A673 (cell line): ENCODE measurements around the gene LRCH1. TPM values are rescaled to one million over a fixed set of nuclear protein-coding genes. Genes with fewer than 3 reads are reported as not detected.

Experiments used
- BruUV-seq: library from RNA; stranded (reverse); fragments of 400-500 nt; replicated peaks from 2 replicates; lab custom pipeline; 2021; lab: Mats Ljungman, UMichigan
- CTCF ChIA-PET: fragments of 300-600 bp; sonication (Branson Sonifier 250); formaldehyde crosslinking; loops from one replicate; lab custom pipeline; 2022; ENCODE audit warnings: antibody characterized with exemption; lab: Charles Lee
- POLR2A ChIA-PET: fragments of 300-600 bp; sonication (Branson Sonifier 250); formaldehyde crosslinking; loops from one replicate; lab custom pipeline; 2022; ENCODE audit warnings: antibody characterized with exemption; ENCODE audit not compliant: low non-redundant PET; lab: Charles Lee
- DNase-seq: peaks from one replicate; pipeline ENCODE4 v3.0.0-alpha.2; 2015; ENCODE audit warnings: low spot score
- H3K27ac ChIP-seq: fragments of 200-600 bp; sonication (generic); 2 replicates; pipeline ENCODE4 v1.5.1; 2016; ENCODE audit warnings: mixed run types, low read depth, mild to moderate bottlenecking, mixed read lengths, antibody characterized with exemption, low read length; ENCODE audit not compliant: poor library complexity, severe bottlenecking
- H3K27me3 ChIP-seq: fragments of 200-600 bp; sonication (generic); replicated peaks from 2 replicates; pipeline ENCODE4 v1.6.1; 2017; ENCODE audit warnings: mixed run types, low read depth, mild to moderate bottlenecking, mixed read lengths, antibody characterized with exemption, low read length; ENCODE audit not compliant: insufficient read depth, poor library complexity
- H3K36me3 ChIP-seq: fragments of 200-600 bp; sonication (generic); 2 replicates; pipeline ENCODE4 v1.6.1; 2016; ENCODE audit warnings: mixed run types, mild to moderate bottlenecking, mixed read lengths, antibody characterized with exemption, low read length; ENCODE audit not compliant: insufficient read depth, poor library complexity, severe bottlenecking
- H3K4me1 ChIP-seq: fragments of 200-600 bp; sonication (generic); 2 replicates; pipeline ENCODE4 v1.6.1; 2017; ENCODE audit warnings: mixed run types, mild to moderate bottlenecking, mixed read lengths, antibody characterized with exemption, low read length; ENCODE audit not compliant: insufficient read depth, poor library complexity, severe bottlenecking
- H3K4me3 ChIP-seq: fragments of 200-600 bp; sonication (generic); 2 replicates; pipeline ENCODE4 v1.5.1; 2016; ENCODE audit warnings: low read depth, mixed run types, mild to moderate bottlenecking, mixed read lengths, low read length; ENCODE audit not compliant: poor library complexity, severe bottlenecking
- H3K9me3 ChIP-seq: fragments of 200-600 bp; sonication (generic); 2 replicates; pipeline ENCODE4 v1.6.1; 2016; ENCODE audit warnings: mixed run types, low read depth, mild to moderate bottlenecking, mixed read lengths, antibody characterized with exemption, low read length; ENCODE audit not compliant: poor library complexity, severe bottlenecking
- CTCF ChIP-seq: fragments of 300-800, 200-600 bp; sonication (generic); conservative IDR thresholded peaks from 2 replicates; pipeline ENCODE4 v1.5.1; 2017; ENCODE audit warnings: low read depth, mild to moderate bottlenecking, antibody characterized with exemption, low read length, moderate library complexity, mixed read lengths
- EZH2 ChIP-seq: fragments of 200-600 bp; sonication (generic); IDR thresholded peaks from 2 replicates; pipeline ENCODE4 v1.6.1; 2017; ENCODE audit warnings: borderline replicate concordance, low read depth, mild to moderate bottlenecking, mixed read lengths, antibody characterized with exemption, low read length; ENCODE audit not compliant: poor library complexity, severe bottlenecking
- intact Hi-C: fragments of 100-400 bp; cut with micrococcal nuclease; formaldehyde crosslinking; loops from one replicate; pipeline ENCODE4 v1.10.0; 2022; ENCODE audit not compliant: unreplicated experiment
- total RNA-seq: library from RNA; stranded (reverse); gene quantifications from 2 replicates; pipeline ENCODE4 v1.2.3, GENCODE V29; 2021

Gene LRCH1
- total RNA-seq, 1 experiment from 2014 or later = 25.3 TPM

- ChIA-PET POLR2A (interaction anchor here (0.6 kb wide), 1 partner anchor 27 kb away, joined by 3 read pairs; no protein-coding TSS in a partner anchor), CTCF (no interaction called here)
- DNase-seq = no peak
Measured at GRCh38 chr13:46561691-46562090, 8.7 kb downstream of the LRCH1 start.

GRCh38 chr13:46562152-46562551 lies 9.2 kb downstream of the LRCH1 start:
- DNase-seq = no peak
- H3K27me3 ChIP-seq = no peaks in the 10 kb centered on the region
- BruUV-seq = no TSS peak
- no peaks in the 10 kb centered on the region for H3K36me3 ChIP-seq
- H3K4me3 ChIP-seq = no peak overlapping the region
- no peak overlapping the region for H3K27ac ChIP-seq
- POLR2A ChIA-PET = no interaction called here
- peaks cover 20% of the 10 kb centered on the region for H3K4me1 ChIP-seq
- CTCF ChIA-PET = no interaction called here
- no peak for TF ChIP-seq CTCF
- TF ChIP-seq EZH2 = no peak
- intact Hi-C loops = no loop called here
- H3K9me3 ChIP-seq = no peaks in the 10 kb centered on the region

More at GRCh38 chr13:46561691-46562090, 8.7 kb downstream of the LRCH1 start:
- Histone ChIP-seq H3K9me3 (no peaks in the 10 kb centered on the region), H3K4me3 (no peak overlapping the region), H3K4me1 (peaks cover 16% of the 10 kb centered on the region), H3K36me3 (no peaks in the 10 kb centered on the region), H3K27ac (no peak overlapping the region), H3K27me3 (no peaks in the 10 kb centered on the region)
- intact Hi-C loops = no loop called here
- TF ChIP-seq EZH2 (no peak), CTCF (no peak)
- no TSS peak for BruUV-seq

- POLR2A ChIA-PET = no interaction called here
- Histone ChIP-seq H3K4me1 (peaks cover 25% of the 10 kb centered on the region), H3K9me3 (no peaks in the 10 kb centered on the region), H3K27me3 (no peaks in the 10 kb centered on the region), H3K36me3 (no peaks in the 10 kb centered on the region), H3K4me3 (no peak overlapping the region), H3K27ac (no peak overlapping the region)
- CTCF ChIA-PET = no interaction called here
- DNase-seq = no peak
- no peak for TF ChIP-seq EZH2
- TF ChIP-seq CTCF = no peak
- no TSS peak for BruUV-seq
- intact Hi-C loops = no loop called here
Measured at GRCh38 chr13:46562581-46562980, 9.6 kb downstream of the LRCH1 start.
